ENCODE data around the gene LAX1. TPM values are rescaled to one million over a fixed set of nuclear protein-coding genes. Genes with fewer than 3 reads are reported as not detected.

LAX1 gene
- total and polyA plus RNA-seq, 2 experiments from 2014 or later, result 0.11 TPM; not detected in 1

DNA sequence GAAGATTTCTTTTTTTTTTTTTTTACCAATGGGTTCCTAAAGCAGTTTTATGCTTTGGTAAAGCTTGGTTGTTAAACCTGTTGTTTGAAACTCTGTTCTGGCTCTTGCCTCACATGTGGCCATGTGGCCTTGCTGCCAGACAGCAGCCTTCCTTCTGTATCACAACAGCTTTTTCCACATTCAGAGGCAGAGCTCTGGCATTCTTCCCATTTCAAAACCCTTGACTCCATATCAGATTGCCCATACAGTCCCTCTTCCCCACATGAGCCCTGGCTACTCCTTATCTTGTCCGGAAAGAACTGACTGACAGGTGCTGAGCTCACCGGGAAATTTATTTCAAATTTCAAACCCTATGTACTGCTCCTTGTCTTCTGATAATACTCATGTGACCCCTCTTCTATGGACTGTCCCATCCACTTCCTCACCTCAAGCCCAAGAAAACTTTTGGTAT is 38.5 kb upstream of the LAX1 start:
- Histone ChIP-seq H3K4me3 (no peak overlapping the region), H3K4me2 (ENCODE audit: unreplicated experiment) (no peak overlapping the region), H2AFZ (no peak overlapping the region), H3K4me1 (ENCODE audit: insufficient read depth) (no peaks in the 10 kb centered on the region), H3K27me3 (replicated peaks; ENCODE audit: insufficient read depth) (no peaks in the 10 kb centered on the region), H3K79me2 (ENCODE audit: insufficient read depth) (no peaks in the 10 kb centered on the region), H4K20me1 (ENCODE audit: insufficient read depth) (no peaks in the 10 kb centered on the region), H3K27ac (no peak overlapping the region), H3F3A (ENCODE audit: insufficient read depth) (0 out of 2 replicates have a peak, but pooled peaks cover 7% of the 10 kb centered on the region), H3K9ac (no peak overlapping the region), H3K36me3 (ENCODE audit: low read depth) (peaks cover 66% of the 10 kb centered on the region), H3K9me2 (ENCODE audit: insufficient read depth) (no peaks in the 10 kb centered on the region), H3K9me3 (ENCODE audit: low read depth) (no peaks in the 10 kb centered on the region)
- TF ChIP-seq EZH2 (IDR thresholded peaks at IDR 0.05; ENCODE audit: insufficient read depth, poor library complexity, severe bottlenecking) (no peak), EZH2phosphoT487 (IDR thresholded peaks at IDR 0.05; ENCODE audit: insufficient read depth, low read depth) (no peak)
- in situ Hi-C loops (cut with MboI), result no loop called here
- DNase-seq, result no peak
- WGBS, 2 experiments (ENCODE audit: low coverage in 1 of 2, low lambda C conversion rate in 2 of 2, missing lambda C conversion rate in 2 of 2), result 81 to 88% methylated on average over 2 of the region's 2 CpGs

DNA sequence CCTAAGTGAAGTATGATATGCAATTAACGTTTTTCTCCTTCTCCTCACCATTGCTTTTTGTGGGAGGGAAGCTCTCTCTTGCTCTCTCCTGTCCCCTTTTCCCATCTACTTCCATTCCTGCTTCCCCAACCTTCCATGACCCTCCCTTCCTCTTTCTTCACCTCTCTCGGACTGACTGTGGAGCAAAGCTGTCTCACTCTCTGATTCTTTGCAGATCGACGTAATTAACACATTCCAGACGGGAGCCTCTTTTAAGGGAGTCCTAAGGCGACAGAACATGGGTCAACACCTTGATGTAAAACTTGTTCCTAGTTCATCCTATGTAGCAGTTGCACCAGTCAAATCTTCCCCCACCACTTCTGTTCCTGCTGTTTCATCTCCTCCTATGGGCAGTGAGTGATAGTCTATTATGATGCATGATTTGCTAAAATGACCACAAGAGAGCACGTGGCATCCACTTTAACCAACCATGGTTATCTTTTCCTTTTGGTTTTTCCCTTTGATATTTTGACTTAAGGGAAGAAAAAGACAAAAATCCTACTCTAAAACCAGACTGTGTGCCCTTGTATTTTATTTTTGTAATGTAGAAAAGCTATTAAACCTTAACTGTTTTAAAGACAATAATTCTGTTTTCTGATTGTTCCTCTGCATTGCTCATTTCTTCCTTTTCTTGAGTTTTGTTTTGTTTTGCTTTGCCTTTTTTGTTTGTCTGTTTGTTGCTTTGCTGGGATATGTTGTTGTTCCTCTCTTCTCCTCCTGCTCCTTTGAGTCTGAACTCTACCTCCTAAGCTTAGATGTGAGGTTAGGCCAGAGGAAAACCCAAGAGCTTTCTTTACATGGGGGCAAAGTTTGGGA is 31.7 kb upstream of the LAX1 start:
- DNase-seq, result no peak
- peaks cover 31% of the 10 kb centered on the region; the same call in 1 of the 2 replicates for H3K36me3 ChIP-seq (ENCODE audit: low read depth)
- no peak overlapping the region for H3K4me3 ChIP-seq
- no peak overlapping the region for H3K4me2 ChIP-seq (ENCODE audit: unreplicated experiment)
- peaks cover 4% of the 10 kb centered on the region; the same call in 1 of the 2 replicates for H3F3A ChIP-seq (ENCODE audit: insufficient read depth)
- H3K27ac ChIP-seq, result no peak overlapping the region
- in situ Hi-C loops (cut with MboI), result no loop called here
- no peak overlapping the region for H2AFZ ChIP-seq
- H3K9me3 ChIP-seq (ENCODE audit: low read depth), result no peaks in the 10 kb centered on the region
- H3K4me1 ChIP-seq (ENCODE audit: insufficient read depth), result no peaks in the 10 kb centered on the region
- H4K20me1 ChIP-seq (ENCODE audit: insufficient read depth), result no peaks in the 10 kb centered on the region
- TF ChIP-seq EZH2phosphoT487 (IDR thresholded peaks at IDR 0.05; ENCODE audit: insufficient read depth, low read depth) (no peak), EZH2 (IDR thresholded peaks at IDR 0.05; ENCODE audit: insufficient read depth, poor library complexity, severe bottlenecking) (no peak)
- 73 to 76% methylated on average over 7 of the region's 7 CpGs for WGBS, 2 experiments (ENCODE audit: low coverage in 1 of 2, low lambda C conversion rate in 2 of 2, missing lambda C conversion rate in 2 of 2)
- no peak overlapping the region for H3K9ac ChIP-seq
- no peaks in the 10 kb centered on the region for H3K79me2 ChIP-seq (ENCODE audit: insufficient read depth)
- no peaks in the 10 kb centered on the region for H3K9me2 ChIP-seq (ENCODE audit: insufficient read depth)
- H3K27me3 ChIP-seq (replicated peaks; ENCODE audit: insufficient read depth), result no peaks in the 10 kb centered on the region

DNA sequence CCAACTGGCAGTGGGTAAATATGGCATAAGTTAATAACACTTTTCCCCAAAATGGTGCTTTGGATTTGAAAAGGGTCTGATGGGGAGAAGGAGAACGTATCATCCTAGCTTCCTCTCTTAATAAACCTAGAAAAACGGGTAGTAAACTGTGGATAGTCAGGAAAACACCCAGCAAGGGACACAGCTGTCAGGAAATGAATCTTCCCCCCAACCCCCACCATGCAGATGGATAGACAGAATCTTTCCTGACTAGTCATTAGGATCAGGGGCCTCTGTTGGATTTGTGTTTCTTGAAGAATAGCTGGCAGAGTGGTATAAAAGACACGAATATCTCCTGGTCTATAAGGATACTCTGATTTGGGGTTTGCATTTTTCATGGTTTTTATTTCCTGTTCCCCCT is 22.5 kb upstream of the LAX1 start:
- H3K36me3 ChIP-seq (ENCODE audit: low read depth), result peaks cover 25% of the 10 kb centered on the region
- no peak overlapping the region for H3K9ac ChIP-seq
- peaks cover 25% of the 10 kb centered on the region; the same call in 1 of the 2 replicates for H3F3A ChIP-seq (ENCODE audit: insufficient read depth)
- no peaks in the 10 kb centered on the region for H3K79me2 ChIP-seq (ENCODE audit: insufficient read depth)
- no peaks in the 10 kb centered on the region for H3K4me1 ChIP-seq (ENCODE audit: insufficient read depth)
- no peaks in the 10 kb centered on the region for H4K20me1 ChIP-seq (ENCODE audit: insufficient read depth)
- in situ Hi-C loops (cut with MboI), result no loop called here
- DNase-seq, result no peak
- no peak overlapping the region for H3K27ac ChIP-seq
- H3K4me2 ChIP-seq (ENCODE audit: unreplicated experiment), result no peak overlapping the region
- no peak overlapping the region for H3K4me3 ChIP-seq
- H3K9me2 ChIP-seq (ENCODE audit: insufficient read depth), result no peaks in the 10 kb centered on the region
- H3K27me3 ChIP-seq (replicated peaks; ENCODE audit: insufficient read depth), result no peaks in the 10 kb centered on the region
- no peaks in the 10 kb centered on the region for H3K9me3 ChIP-seq (ENCODE audit: low read depth)
- H2AFZ ChIP-seq, result no peak overlapping the region
- 75 to 81% methylated on average over 3 of the region's 3 CpGs for WGBS, 2 experiments (ENCODE audit: low coverage in 1 of 2, low lambda C conversion rate in 2 of 2, missing lambda C conversion rate in 2 of 2)
- TF ChIP-seq EZH2 (IDR thresholded peaks at IDR 0.05; ENCODE audit: insufficient read depth, poor library complexity, severe bottlenecking), result no peak

DNA sequence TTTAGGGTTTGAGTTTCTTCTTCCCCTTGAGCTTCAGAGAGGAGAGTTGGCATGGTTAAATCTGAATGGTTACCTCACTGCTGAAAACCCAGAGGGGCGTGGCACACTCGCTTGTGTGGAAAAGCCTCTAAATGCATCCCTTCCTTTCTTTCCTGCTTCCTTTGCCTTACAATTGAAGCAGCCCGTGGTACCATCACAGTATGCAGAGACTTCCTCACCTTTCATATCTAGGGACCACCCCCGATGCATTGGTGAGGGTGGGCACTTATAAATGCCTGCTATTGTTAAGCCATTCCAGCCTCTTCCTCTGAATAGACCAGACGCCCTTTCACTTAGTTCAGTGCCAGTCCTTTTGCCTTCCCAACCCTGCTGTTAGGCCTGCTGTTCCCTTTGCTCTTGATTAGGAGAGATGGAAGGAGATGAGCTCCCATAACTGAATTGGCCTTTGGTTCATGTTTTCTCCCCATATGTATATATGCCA is 21.9 kb upstream of the LAX1 start:
- no peaks in the 10 kb centered on the region for H4K20me1 ChIP-seq (ENCODE audit: insufficient read depth)
- H3K4me1 ChIP-seq (ENCODE audit: insufficient read depth), result no peaks in the 10 kb centered on the region
- WGBS, 2 experiments (ENCODE audit: low coverage in 1 of 2, low lambda C conversion rate in 2 of 2, missing lambda C conversion rate in 2 of 2), result 58 to 66% methylated on average over 5 of the region's 5 CpGs
- peaks cover 23% of the 10 kb centered on the region for H3K36me3 ChIP-seq (ENCODE audit: low read depth)
- no peak for TF ChIP-seq EZH2phosphoT487 (IDR thresholded peaks at IDR 0.05; ENCODE audit: insufficient read depth, low read depth)
- no peak for TF ChIP-seq EZH2 (IDR thresholded peaks at IDR 0.05; ENCODE audit: insufficient read depth, poor library complexity, severe bottlenecking)
- no peak overlapping the region for H3K4me2 ChIP-seq (ENCODE audit: unreplicated experiment)
- peaks cover 25% of the 10 kb centered on the region; the same call in 1 of the 2 replicates for H3F3A ChIP-seq (ENCODE audit: insufficient read depth)
- in situ Hi-C loops (cut with MboI), result no loop called here
- H3K79me2 ChIP-seq (ENCODE audit: insufficient read depth), result no peaks in the 10 kb centered on the region
- H3K9ac ChIP-seq, result no peak overlapping the region
- no peaks in the 10 kb centered on the region for H3K27me3 ChIP-seq (replicated peaks; ENCODE audit: insufficient read depth)
- H2AFZ ChIP-seq, result no peak overlapping the region
- no peaks in the 10 kb centered on the region for H3K9me3 ChIP-seq (ENCODE audit: low read depth)
- no peaks in the 10 kb centered on the region for H3K9me2 ChIP-seq (ENCODE audit: insufficient read depth)
- peak; percentile 14 for DNase-seq
- no peak overlapping the region for H3K27ac ChIP-seq
- no peak overlapping the region for H3K4me3 ChIP-seq
